DMS114 treated with DMSO at 0.1 percent for 48 hours (cell line): Measurements from ENCODE around the gene LAIR2.

ENCODE experiments used
- DNase-seq: peaks from one replicate; lab custom pipeline; 2025; ENCODE audit not compliant: unreplicated experiment; lab: John Stamatoyannopoulos, UW

The LAIR2 gene

GRCh38 chr19:54532528-54532927 lies 29.9 kb downstream of the LAIR2 start:
- DNase-seq = no peak

GRCh38 chr19:54533476-54533875 lies 30.8 kb downstream of the LAIR2 start:
- DNase-seq = no peak

DNA sequence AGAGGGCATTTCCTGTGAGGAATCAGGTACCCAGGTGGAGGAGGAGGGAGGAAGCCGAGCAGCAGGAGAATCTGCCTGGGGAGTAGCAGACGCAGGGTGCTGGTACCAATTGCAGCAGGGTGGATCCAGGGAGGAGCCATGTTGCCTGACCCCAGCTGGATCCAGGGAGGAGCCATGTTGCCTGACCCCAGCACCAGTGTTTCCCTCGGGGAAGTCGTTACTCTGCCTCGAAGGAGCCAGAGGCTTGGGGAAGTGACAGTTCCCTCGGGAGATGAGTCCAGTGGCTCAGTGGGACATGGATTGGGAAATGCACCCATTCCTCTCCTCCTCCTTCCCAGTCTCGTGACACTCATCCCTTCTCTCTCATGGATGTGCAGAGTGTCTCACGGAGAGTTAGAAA lies 31.5 kb downstream of the LAIR2 start:
- DNase-seq = no peak

DNA sequence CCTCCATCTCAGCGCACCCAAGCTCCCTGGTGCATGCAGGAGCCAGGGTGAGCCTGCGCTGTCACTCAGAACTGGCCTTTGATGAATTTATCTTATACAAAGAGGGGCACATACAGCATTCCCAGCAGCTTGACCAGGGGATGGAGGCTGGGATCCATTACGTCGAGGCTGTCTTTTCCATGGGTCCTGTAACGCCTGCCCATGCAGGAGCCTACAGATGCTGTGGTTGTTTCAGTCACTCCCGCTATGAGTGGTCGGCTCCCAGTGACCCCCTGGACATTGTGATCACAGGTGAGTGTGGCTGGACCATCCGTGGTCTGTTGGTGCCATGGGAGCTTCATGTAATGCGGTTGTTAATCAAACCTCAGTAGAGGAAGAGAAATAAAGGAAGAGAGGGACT lies 33.0 kb downstream of the LAIR2 start:
- DNase-seq = no peak

DNA sequence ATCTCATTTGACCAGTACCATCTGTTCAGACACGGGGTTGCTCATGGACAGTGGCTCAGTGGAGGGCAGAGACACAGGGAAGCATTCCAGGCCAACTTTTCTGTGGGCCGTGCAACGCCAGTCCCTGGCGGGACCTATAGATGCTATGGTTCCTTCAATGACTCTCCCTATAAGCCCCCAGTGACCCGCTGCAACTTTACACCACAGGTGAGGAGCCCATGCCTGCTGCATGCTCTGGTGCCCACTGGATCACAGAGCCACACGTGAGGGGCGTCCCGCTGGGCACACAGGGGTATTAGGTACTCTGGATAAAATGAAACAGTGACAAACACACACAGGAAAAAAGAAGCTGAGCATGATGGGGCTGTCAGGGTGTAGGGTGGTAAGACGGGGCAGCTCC lies 34.3 kb downstream of the LAIR2 start:
- no peak for DNase-seq

DNA sequence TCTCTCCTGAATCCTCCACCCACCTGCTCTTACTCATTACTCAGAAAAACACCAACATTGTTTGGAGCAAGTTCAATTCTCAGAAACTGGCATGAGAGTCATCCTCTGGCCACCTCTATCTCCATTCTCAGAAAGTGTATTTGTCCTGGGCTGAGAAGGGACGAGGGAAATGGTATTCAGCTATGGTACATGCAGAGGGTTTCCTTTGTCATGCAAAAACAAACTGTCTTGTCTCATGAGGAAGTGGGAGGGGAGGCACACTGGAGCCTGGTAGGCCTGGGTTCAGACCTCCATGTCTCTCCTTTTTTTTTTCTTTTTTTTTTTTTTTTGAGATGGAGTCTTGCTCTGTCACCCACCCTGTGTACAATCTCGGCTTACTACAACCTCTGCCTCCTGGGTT lies 39.1 kb downstream of the LAIR2 start:
- no peak for DNase-seq

- no peak for DNase-seq
These were observed 46.2 kb downstream of the LAIR2 start for GRCh38 chr19:54548806-54549205.

GRCh38 chr19:54549224-54549623 lies 46.6 kb downstream of the LAIR2 start:
- DNase-seq = no peak

- no peak for DNase-seq
These were observed 48.7 kb downstream of the LAIR2 start for GRCh38 chr19:54551293-54551692.

- no peak for DNase-seq
These were observed 49.6 kb downstream of the LAIR2 start for GRCh38 chr19:54551950-54552912.

- no peak for DNase-seq
These were observed 50.3 kb downstream of the LAIR2 start for GRCh38 chr19:54552913-54553310.

DNA sequence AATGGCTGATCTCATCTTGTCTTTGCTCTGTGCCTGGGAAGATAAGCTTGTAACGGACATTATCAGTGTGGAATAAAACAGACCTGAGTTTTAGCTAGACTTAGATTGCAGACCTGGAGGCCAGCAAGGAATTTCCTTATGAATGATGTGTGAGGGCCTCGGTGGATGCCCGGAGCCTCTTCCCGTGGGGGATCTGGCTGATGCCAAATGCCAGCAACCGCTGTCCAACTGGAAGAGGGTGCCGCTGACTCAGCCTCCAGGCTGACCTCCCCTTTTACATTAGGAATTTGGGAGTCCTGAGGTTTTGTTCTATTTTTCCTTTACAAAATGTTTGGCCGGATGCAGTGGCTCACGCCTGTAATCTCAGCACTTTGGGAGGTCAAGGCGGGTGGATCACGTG lies 51.4 kb downstream of the LAIR2 start:
- DNase-seq = no peak

DNA sequence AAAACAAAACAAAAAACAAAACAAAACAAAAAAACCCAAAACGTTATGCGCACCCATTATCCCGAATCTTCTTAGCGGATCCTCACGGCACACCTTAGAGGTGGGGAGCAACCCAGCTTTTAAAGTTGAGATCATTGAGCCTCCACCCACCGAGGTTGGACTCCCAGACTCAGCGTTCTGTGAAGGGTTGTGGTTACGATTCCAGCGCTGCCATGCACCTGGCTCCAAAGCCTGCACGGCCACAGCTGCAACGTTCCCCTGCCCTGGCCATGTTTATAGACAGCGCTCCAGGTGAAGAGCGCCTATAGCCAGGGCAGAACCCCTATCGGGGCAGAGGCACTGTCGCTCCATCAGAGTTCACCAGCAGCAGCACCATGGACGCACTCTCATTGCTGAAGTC lies 52.3 kb downstream of the LAIR2 start:
- no peak for DNase-seq

DNA sequence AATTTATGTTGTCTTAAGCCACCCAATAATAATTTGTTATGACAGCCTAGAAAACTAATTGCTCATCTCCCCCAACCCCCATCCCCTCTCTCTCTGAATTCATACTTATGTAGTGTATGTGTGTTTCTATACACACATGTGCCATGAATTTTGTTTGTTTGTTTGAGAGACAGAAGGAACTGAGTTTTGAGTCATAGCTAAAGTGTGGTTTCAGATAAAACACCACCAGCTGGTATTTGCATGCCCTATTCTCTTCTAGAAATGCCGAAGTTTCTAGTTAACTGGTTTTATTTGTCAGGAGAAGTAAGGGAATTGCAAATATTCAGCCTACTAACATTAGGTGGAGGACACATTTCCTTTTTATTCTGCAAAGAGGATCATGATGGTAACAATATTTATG lies 53.6 kb downstream of the LAIR2 start:
- DNase-seq = no peak

DNA sequence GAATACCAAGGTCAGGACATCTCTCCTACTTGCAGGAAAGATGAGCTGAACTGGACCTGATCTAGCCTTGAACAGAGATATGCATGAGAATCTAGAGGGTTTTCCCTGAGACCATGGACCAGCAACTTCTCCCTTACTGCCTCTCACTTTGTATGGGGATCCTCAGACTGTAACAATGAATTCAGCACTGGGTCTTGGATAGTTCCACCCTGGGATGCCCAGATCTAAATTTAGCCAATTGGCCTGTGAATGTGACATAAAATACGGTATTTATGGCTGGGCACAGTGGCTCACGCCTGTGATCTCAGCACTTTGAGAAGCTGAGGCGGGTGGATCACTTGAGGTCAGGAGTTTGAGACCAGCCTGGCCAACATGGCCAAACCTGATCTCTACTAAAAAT lies 55.7 kb downstream of the LAIR2 start:
- DNase-seq = no peak
